Activated T-helper 1 cell treated with anti-CD3 and anti-CD28 coated beads, Interleukin-12 subunit alpha, Interleukin-12 subunit beta, Interleukin-2, Interleukin-4 antibody, amounts not matched to agents 30 ng/mL and 10 ng/mL and 1 ng/mL, durations not matched to agents 14 hours and 24 hours and 36 hours (primary cell): ENCODE measurements around the gene MARCKS. TPM values are rescaled to one million over a fixed set of nuclear protein-coding genes. Genes with fewer than 3 reads are reported as not detected.

ENCODE experiments used
- DNase-seq: peaks from one replicate; pipeline ENCODE4 v3.0.0; 2021; ENCODE audit warnings: low spot score
- H3K27ac Mint-ChIP-seq: one replicate; pipeline ENCODE4 v1.8.0; 2021; ENCODE audit warnings: mild to moderate bottlenecking, mixed read lengths
- H3K27me3 Mint-ChIP-seq: one replicate; pipeline ENCODE4 v1.8.0; 2022; ENCODE audit warnings: mild to moderate bottlenecking, moderate library complexity, mixed read lengths; ENCODE audit not compliant: insufficient read depth
- H3K36me3 Mint-ChIP-seq: one replicate; pipeline ENCODE4 v1.8.0; 2021; ENCODE audit warnings: low read depth, mixed read lengths
- H3K4me1 Mint-ChIP-seq: one replicate; pipeline ENCODE4 v1.8.0; 2021; ENCODE audit warnings: low read depth, mixed read lengths
- H3K4me3 Mint-ChIP-seq: one replicate; pipeline ENCODE4 v1.8.0; 2021; ENCODE audit warnings: mild to moderate bottlenecking, moderate library complexity, mixed read lengths
- H3K9me3 Mint-ChIP-seq: one replicate; pipeline ENCODE4 v1.8.0; 2021; ENCODE audit warnings: mixed read lengths
- intact Hi-C: fragments of 100-400 bp; cut with micrococcal nuclease; formaldehyde crosslinking; loops from one replicate; pipeline ENCODE4 v1.15.1; 2024
- total RNA-seq: library from RNA; stranded (reverse); gene quantifications from 2 replicates; pipeline ENCODE4 v1.2.3, GENCODE V29; 2022

The MARCKS gene
- total RNA-seq, 1 donor from 2014 or later = 0.10 TPM

GRCh38 chr6:113855500-113856374 lies 1.4 kb upstream of the MARCKS start:
- H3K4me3 Mint-ChIP-seq = no peak overlapping the region
- H3K36me3 Mint-ChIP-seq = peaks cover 1% of the 10 kb centered on the region
- no peak for DNase-seq
- H3K27ac Mint-ChIP-seq = no peak overlapping the region
- intact Hi-C loops = loop anchor here (2.0 to 10.0 kb wide), 4 partner anchors 117 to 1769 kb away; partner anchors contain the start of genes FAM229B, HDAC2 and TUBE1
- no peaks in the 10 kb centered on the region for H3K9me3 Mint-ChIP-seq
- peaks cover 14% of the 10 kb centered on the region for H3K4me1 Mint-ChIP-seq
- H3K27me3 Mint-ChIP-seq = peaks cover 43% of the 10 kb centered on the region

DNA sequence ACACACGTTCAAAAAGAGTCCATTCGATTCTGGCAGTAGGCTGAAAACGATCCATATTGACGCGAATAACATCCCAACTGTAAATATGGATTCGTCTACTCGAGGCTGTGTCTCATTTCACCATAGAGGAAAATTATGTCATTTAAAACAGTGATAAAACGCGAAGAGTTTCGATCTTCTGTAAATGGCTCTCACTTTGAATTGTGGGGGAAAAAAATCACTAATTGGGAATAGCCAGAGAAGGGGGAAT lies 845 bp upstream of the MARCKS start:
- peaks cover 16% of the 10 kb centered on the region for H3K4me1 Mint-ChIP-seq
- no peak for DNase-seq
- no peaks in the 10 kb centered on the region for H3K9me3 Mint-ChIP-seq
- peaks cover 44% of the 10 kb centered on the region for H3K27me3 Mint-ChIP-seq
- no peak overlapping the region for H3K27ac Mint-ChIP-seq
- peaks cover 1% of the 10 kb centered on the region for H3K36me3 Mint-ChIP-seq
- intact Hi-C loops = loop anchor here (2.0 to 10.0 kb wide), 4 partner anchors 116 to 1769 kb away; partner anchors contain the start of genes FAM229B, HDAC2 and TUBE1
- no peak overlapping the region for H3K4me3 Mint-ChIP-seq

- intact Hi-C loops = loop anchor here (1.0 to 10.0 kb wide), 6 partner anchors 114 to 1771 kb away; partner anchors contain the start of genes FAM229B, HDAC2 and TUBE1
- Mint-ChIP-seq H3K4me3 (peak overlapping the region; percentile 81), H3K27ac (peak overlapping the region; percentile 61), H3K36me3 (peaks cover 1% of the 10 kb centered on the region), H3K9me3 (no peaks in the 10 kb centered on the region), H3K27me3 (peaks cover 49% of the 10 kb centered on the region), H3K4me1 (peaks cover 16% of the 10 kb centered on the region)
- no peak for DNase-seq
Observed at GRCh38 chr6:113857556-113858479, 673 bp downstream of the MARCKS start.

- Mint-ChIP-seq H3K36me3 (peaks cover 1% of the 10 kb centered on the region), H3K27ac (peak overlapping the region; percentile 52), H3K27me3 (peaks cover 42% of the 10 kb centered on the region), H3K4me3 (peak overlapping the region; percentile 81), H3K9me3 (no peaks in the 10 kb centered on the region), H3K4me1 (peaks cover 16% of the 10 kb centered on the region)
- intact Hi-C loops = loop anchor here (1.0 to 10.0 kb wide), 7 partner anchors 114 to 1678 kb away; partner anchors contain the start of gene HDAC2
- peak; percentile 74 for DNase-seq
Observed at GRCh38 chr6:113858480-113859348, 1.6 kb downstream of the MARCKS start.

- Mint-ChIP-seq H3K36me3 (peaks cover 1% of the 10 kb centered on the region), H3K4me3 (peak overlapping the region; percentile 58), H3K4me1 (peaks cover 16% of the 10 kb centered on the region), H3K27me3 (peaks cover 33% of the 10 kb centered on the region), H3K9me3 (no peaks in the 10 kb centered on the region), H3K27ac (no peak overlapping the region)
- DNase-seq = no peak
- intact Hi-C loops = loop anchor here (1.0 to 10.0 kb wide), 6 partner anchors 113 to 1679 kb away; partner anchors contain the start of gene HDAC2
Observed at GRCh38 chr6:113859349-113860180, 2.4 kb downstream of the MARCKS start.

DNA sequence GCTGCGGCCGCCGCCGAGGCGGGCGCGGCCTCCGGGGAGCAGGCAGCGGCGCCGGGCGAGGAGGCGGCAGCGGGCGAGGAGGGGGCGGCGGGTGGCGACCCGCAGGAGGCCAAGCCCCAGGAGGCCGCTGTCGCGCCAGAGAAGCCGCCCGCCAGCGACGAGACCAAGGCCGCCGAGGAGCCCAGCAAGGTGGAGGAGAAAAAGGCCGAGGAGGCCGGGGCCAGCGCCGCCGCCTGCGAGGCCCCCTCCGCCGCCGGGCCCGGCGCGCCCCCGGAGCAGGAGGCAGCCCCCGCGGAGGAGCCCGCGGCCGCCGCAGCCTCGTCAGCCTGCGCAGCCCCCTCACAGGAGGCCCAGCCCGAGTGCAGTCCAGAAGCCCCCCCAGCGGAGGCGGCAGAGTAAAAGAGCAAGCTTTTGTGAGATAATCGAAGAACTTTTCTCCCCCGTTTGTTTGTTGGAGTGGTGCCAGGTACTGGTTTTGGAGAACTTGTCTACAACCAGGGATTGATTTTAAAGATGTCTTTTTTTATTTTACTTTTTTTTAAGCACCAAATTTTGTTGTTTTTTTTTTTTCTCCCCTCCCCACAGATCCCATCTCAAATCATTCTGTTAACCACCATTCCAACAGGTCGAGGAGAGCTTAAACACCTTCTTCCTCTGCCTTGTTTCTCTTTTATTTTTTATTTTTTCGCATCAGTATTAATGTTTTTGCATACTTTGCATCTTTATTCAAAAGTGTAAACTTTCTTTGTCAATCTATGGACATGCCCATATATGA lies 3.2 kb downstream of the MARCKS start:
- peak overlapping the region; percentile 79 for H3K4me3 Mint-ChIP-seq
- intact Hi-C loops = no loop called here

GRCh38 chr6:113862112-113862511 lies 5.0 kb downstream of the MARCKS start:
- H3K27ac Mint-ChIP-seq = no peak overlapping the region
- H3K27me3 Mint-ChIP-seq = peaks cover 34% of the 10 kb centered on the region

More for the DNA sequence above, 3.2 kb downstream of the MARCKS start:
- H3K9me3 Mint-ChIP-seq = no peaks in the 10 kb centered on the region
- DNase-seq = no peak
- H3K27ac Mint-ChIP-seq = peak overlapping the region; percentile 73
- H3K36me3 Mint-ChIP-seq = peaks cover 1% of the 10 kb centered on the region
- H3K27me3 Mint-ChIP-seq = peaks cover 31% of the 10 kb centered on the region
- peaks cover 16% of the 10 kb centered on the region for H3K4me1 Mint-ChIP-seq

GRCh38 chr6:113870917-113871316 lies 13.8 kb downstream of the MARCKS start:
- H3K9me3 Mint-ChIP-seq = no peaks in the 10 kb centered on the region
- DNase-seq = no peak
- H3K36me3 Mint-ChIP-seq = no peaks in the 10 kb centered on the region
- intact Hi-C loops = no loop called here
- peaks cover 6% of the 10 kb centered on the region for H3K4me1 Mint-ChIP-seq
- no peak overlapping the region for H3K27ac Mint-ChIP-seq
- no peak overlapping the region for H3K4me3 Mint-ChIP-seq
- peaks cover 29% of the 10 kb centered on the region for H3K27me3 Mint-ChIP-seq

More at GRCh38 chr6:113862112-113862511, 5.0 kb downstream of the MARCKS start:
- intact Hi-C loops = no loop called here
- no peak overlapping the region for H3K4me3 Mint-ChIP-seq
- no peaks in the 10 kb centered on the region for H3K9me3 Mint-ChIP-seq
- no peak for DNase-seq
- peaks cover 16% of the 10 kb centered on the region for H3K4me1 Mint-ChIP-seq
- H3K36me3 Mint-ChIP-seq = peaks cover 1% of the 10 kb centered on the region

DNA sequence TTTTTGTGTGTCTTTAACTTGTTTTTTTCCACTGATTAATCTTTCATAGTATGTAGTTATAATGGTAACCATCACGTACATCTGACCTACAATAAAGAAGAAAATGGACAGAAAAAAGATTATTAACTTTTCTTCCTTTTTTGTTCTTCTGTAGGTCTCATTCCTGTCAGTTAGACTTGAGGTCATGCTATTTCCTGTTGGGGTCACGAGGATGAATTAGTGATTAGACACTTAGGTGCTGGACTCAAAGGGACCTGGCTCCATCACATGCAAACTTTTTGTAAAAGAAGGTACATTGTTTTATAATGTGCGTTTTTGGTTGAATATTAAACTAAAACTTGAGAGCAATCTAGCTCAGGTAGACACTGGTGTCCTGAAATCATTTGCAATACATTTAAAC lies 14.8 kb downstream of the MARCKS start:
- no peaks in the 10 kb centered on the region for H3K9me3 Mint-ChIP-seq
- peaks cover 36% of the 10 kb centered on the region for H3K27me3 Mint-ChIP-seq
- no peak for DNase-seq
- H3K4me1 Mint-ChIP-seq = peaks cover 6% of the 10 kb centered on the region
- H3K36me3 Mint-ChIP-seq = no peaks in the 10 kb centered on the region
- no peak overlapping the region for H3K27ac Mint-ChIP-seq
- H3K4me3 Mint-ChIP-seq = no peak overlapping the region
- intact Hi-C loops = no loop called here

- H3K27me3 Mint-ChIP-seq = peaks cover 36% of the 10 kb centered on the region
- H3K4me3 Mint-ChIP-seq = no peak overlapping the region
- DNase-seq = no peak
- no peaks in the 10 kb centered on the region for H3K9me3 Mint-ChIP-seq
- peaks cover 6% of the 10 kb centered on the region for H3K4me1 Mint-ChIP-seq
- intact Hi-C loops = no loop called here
- H3K27ac Mint-ChIP-seq = no peak overlapping the region
- no peaks in the 10 kb centered on the region for H3K36me3 Mint-ChIP-seq
Observed at GRCh38 chr6:113873043-113873667, 16.0 kb downstream of the MARCKS start.

DNA sequence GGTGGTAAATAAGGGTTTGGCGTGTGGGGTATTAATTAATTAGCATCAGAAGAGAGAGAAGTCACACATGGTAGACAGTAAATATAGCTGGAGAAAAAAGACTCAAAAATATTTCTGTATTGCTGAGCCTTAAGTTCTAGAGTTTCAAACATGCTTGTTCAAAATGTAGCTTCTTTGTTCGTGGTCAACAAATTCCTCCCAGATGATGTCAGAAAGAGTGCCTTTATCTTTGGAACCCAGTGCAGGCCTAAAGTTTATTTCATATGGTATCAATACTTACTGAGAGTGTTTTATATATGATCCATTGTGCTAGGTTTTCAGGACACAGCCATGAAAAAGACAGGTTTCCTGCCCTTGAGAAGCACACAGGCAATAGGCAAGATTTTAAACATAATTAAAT lies 18.3 kb downstream of the MARCKS start:
- Mint-ChIP-seq H3K4me1 (peaks cover 6% of the 10 kb centered on the region), H3K36me3 (no peaks in the 10 kb centered on the region), H3K4me3 (no peak overlapping the region), H3K9me3 (no peaks in the 10 kb centered on the region), H3K27ac (no peak overlapping the region), H3K27me3 (peaks cover 32% of the 10 kb centered on the region)
- intact Hi-C loops = no loop called here
- no peak for DNase-seq
